Measurements from ENCODE around the gene SLBP.

DNA sequence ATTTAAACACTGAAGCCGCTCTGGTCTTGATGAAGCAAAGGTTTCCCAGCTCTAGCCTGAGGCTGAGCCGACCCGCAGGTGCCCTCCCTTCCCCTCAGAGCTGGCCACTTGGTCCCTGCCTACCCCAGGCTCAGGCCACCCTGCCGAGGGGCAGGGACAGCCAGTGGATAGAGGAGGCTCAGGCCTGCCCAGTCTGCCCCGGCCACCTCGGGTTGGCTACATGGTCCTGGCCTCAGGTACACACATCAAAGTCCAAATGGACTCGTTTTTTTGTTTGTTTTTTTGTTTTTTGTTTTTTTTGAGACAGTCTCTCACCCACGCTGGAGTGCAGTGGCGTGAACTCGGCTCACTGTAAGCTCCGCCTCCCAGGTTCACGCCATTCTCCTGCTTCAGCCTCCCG is 33.0 kb upstream of the SLBP start:
- no peak for TF ChIP-seq RARB (CRISPR knock-in tag; IDR thresholded peaks at IDR 0.05)
- TF ChIP-seq, protein P1, sequence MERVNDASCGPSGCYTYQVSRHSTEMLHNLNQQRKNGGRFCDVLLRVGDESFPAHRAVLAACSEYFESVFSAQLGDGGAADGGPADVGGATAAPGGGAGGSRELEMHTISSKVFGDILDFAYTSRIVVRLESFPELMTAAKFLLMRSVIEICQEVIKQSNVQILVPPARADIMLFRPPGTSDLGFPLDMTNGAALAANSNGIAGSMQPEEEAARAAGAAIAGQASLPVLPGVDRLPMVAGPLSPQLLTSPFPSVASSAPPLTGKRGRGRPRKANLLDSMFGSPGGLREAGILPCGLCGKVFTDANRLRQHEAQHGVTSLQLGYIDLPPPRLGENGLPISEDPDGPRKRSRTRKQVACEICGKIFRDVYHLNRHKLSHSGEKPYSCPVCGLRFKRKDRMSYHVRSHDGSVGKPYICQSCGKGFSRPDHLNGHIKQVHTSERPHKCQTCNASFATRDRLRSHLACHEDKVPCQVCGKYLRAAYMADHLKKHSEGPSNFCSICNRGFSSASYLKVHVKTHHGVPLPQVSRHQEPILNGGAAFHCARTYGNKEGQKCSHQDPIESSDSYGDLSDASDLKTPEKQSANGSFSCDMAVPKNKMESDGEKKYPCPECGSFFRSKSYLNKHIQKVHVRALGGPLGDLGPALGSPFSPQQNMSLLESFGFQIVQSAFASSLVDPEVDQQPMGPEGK (CRISPR knock-in tag; IDR thresholded peaks at IDR 0.05; ENCODE audit: borderline replicate concordance) = no peak
- TF ChIP-seq TOX (CRISPR knock-in tag; IDR thresholded peaks at IDR 0.05; ENCODE audit: borderline replicate concordance) = no peak
- TF ChIP-seq BACH2 (CRISPR knock-in tag; IDR thresholded peaks at IDR 0.05; ENCODE audit: borderline replicate concordance) = no peak
- no peak for TF ChIP-seq ZNF8 (CRISPR knock-in tag; IDR thresholded peaks at IDR 0.05)
- TF ChIP-seq ISL1 (CRISPR knock-in tag; IDR thresholded peaks at IDR 0.05) = no peak
- TF ChIP-seq ARNTL (CRISPR knock-in tag; IDR thresholded peaks at IDR 0.05; ENCODE audit: borderline replicate concordance, low read depth) = no peak
- no peak for TF ChIP-seq CSDC2 (CRISPR knock-in tag; IDR thresholded peaks at IDR 0.05)
- no peak for TF ChIP-seq ZNF565 (CRISPR knock-in tag; conservative IDR thresholded peaks at IDR 0.05; ENCODE audit: low read depth)
- TF ChIP-seq ZFP30 (CRISPR knock-in tag; IDR thresholded peaks at IDR 0.05) = no peak
- no peak for TF ChIP-seq GLIS3 (CRISPR knock-in tag; IDR thresholded peaks at IDR 0.05)
- TF ChIP-seq OSR1 (CRISPR knock-in tag; IDR thresholded peaks at IDR 0.05) = no peak
- TF ChIP-seq, protein P2, sequence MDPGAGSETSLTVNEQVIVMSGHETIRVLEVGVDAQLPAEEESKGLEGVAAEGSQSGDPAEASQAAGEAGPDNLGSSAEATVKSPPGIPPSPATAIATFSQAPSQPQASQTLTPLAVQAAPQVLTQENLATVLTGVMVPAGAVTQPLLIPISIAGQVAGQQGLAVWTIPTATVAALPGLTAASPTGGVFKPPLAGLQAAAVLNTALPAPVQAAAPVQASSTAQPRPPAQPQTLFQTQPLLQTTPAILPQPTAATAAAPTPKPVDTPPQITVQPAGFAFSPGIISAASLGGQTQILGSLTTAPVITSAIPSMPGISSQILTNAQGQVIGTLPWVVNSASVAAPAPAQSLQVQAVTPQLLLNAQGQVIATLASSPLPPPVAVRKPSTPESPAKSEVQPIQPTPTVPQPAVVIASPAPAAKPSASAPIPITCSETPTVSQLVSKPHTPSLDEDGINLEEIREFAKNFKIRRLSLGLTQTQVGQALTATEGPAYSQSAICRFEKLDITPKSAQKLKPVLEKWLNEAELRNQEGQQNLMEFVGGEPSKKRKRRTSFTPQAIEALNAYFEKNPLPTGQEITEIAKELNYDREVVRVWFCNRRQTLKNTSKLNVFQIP (CRISPR knock-in tag; IDR thresholded peaks at IDR 0.05; ENCODE audit: borderline replicate concordance, low read depth) = no peak
